Mammary epithelial cell (primary cell): ENCODE results near the gene METRN.

Source experiments
- EZH2 ChIP-seq: IDR thresholded peaks from 2 replicates; pipeline ENCODE4 v1.6.1; 2012; ENCODE audit warnings: low read length, inconsistent platforms, borderline replicate concordance
- TF ChIP-seq, protein P1 (sequence below), 2 donors: IDR thresholded peaks in 1 of 2; conservative IDR thresholded peaks in 1 of 2; 2 replicates each; pipeline ENCODE4 v1.5.1; 2011 to 2012; ENCODE audit warnings: inconsistent platforms in 2 of 2, low read length in 2 of 2, mild to moderate bottlenecking in 2 of 2, control low read depth in 1 of 2, low read depth in 1 of 2; ENCODE audit not compliant: insufficient read depth in 1 of 2; ENCODE audit errors: extremely low read depth in 1 of 2

DNA sequence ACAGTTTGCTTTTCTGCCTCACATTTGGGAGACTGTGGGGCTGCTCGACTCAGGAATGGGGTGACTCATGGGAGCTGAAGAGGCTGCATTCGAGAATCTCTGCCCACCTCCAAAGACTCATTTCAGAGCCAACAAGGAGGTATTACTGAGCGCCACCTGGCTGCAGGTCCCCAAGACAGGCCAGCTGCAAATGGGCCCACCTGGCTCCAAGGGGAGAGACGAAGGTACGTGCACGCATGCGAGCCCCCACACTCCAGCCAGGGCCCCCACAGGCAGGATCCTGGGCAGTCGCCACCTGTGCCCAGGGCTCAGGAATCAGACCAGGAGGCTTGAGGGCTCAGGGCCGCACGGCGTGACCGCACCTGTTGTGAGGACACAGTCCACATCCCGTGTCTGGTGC is 18.0 kb downstream of the METRN start:
- TF ChIP-seq EZH2: no peak
- TF ChIP-seq, protein P1, sequence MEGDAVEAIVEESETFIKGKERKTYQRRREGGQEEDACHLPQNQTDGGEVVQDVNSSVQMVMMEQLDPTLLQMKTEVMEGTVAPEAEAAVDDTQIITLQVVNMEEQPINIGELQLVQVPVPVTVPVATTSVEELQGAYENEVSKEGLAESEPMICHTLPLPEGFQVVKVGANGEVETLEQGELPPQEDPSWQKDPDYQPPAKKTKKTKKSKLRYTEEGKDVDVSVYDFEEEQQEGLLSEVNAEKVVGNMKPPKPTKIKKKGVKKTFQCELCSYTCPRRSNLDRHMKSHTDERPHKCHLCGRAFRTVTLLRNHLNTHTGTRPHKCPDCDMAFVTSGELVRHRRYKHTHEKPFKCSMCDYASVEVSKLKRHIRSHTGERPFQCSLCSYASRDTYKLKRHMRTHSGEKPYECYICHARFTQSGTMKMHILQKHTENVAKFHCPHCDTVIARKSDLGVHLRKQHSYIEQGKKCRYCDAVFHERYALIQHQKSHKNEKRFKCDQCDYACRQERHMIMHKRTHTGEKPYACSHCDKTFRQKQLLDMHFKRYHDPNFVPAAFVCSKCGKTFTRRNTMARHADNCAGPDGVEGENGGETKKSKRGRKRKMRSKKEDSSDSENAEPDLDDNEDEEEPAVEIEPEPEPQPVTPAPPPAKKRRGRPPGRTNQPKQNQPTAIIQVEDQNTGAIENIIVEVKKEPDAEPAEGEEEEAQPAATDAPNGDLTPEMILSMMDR (conservative IDR thresholded peaks at IDR 0.05 in 1 of 2, IDR thresholded peaks at IDR 0.05 in 1 of 2; ENCODE audit: extremely low read depth in 1 of 2, insufficient read depth in 1 of 2, low read depth in 1 of 2, low read length in 2 of 2): no peak
